Measurements from ENCODE around the gene OPCML. TPM values are rescaled to one million over a fixed set of nuclear protein-coding genes. Genes with fewer than 3 reads are reported as not detected.

OPCML gene
- total RNA-seq, 1 experiment from 2014 or later: not detected

GRCh38 chr11:132976115-132976514, 556.2 kb downstream of the OPCML start:
- BruUV-seq (replicated peaks): no TSS peak
- ATAC-seq (no peak), DNase-seq (ENCODE audit: low read depth, low spot score) (no peak)
- TF ChIP-seq SIN3A (IDR thresholded peaks at IDR 0.05; ENCODE audit: borderline replicate concordance, insufficient read depth, low read depth, low read length) (no peak), TCF7L2 (IDR thresholded peaks at IDR 0.05; ENCODE audit: low read depth, low read length) (no peak), POLR2AphosphoS5 (IDR thresholded peaks at IDR 0.05; ENCODE audit: low read depth, low read length) (no peak), CTCF (IDR thresholded peaks at IDR 0.05) (no peak)
- TF ChIP-seq, protein P1, sequence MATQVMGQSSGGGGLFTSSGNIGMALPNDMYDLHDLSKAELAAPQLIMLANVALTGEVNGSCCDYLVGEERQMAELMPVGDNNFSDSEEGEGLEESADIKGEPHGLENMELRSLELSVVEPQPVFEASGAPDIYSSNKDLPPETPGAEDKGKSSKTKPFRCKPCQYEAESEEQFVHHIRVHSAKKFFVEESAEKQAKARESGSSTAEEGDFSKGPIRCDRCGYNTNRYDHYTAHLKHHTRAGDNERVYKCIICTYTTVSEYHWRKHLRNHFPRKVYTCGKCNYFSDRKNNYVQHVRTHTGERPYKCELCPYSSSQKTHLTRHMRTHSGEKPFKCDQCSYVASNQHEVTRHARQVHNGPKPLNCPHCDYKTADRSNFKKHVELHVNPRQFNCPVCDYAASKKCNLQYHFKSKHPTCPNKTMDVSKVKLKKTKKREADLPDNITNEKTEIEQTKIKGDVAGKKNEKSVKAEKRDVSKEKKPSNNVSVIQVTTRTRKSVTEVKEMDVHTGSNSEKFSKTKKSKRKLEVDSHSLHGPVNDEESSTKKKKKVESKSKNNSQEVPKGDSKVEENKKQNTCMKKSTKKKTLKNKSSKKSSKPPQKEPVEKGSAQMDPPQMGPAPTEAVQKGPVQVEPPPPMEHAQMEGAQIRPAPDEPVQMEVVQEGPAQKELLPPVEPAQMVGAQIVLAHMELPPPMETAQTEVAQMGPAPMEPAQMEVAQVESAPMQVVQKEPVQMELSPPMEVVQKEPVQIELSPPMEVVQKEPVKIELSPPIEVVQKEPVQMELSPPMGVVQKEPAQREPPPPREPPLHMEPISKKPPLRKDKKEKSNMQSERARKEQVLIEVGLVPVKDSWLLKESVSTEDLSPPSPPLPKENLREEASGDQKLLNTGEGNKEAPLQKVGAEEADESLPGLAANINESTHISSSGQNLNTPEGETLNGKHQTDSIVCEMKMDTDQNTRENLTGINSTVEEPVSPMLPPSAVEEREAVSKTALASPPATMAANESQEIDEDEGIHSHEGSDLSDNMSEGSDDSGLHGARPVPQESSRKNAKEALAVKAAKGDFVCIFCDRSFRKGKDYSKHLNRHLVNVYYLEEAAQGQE (IDR thresholded peaks at IDR 0.05; ENCODE audit: insufficient read depth in 1 of 2, low read depth in 2 of 2, low read length in 1 of 2): no peak
- Histone ChIP-seq H3K9me3 (ENCODE audit: control insufficient read depth, insufficient read depth, low read depth, low read length) (no peaks in the 10 kb centered on the region), H3K4me1 (ENCODE audit: control insufficient read depth, insufficient read depth, low read length) (no peaks in the 10 kb centered on the region), H3K4me3 (ENCODE audit: low read depth in 2 of 2, low read length in 2 of 2) (no peak overlapping the region), H3K36me3 (ENCODE audit: control insufficient read depth, insufficient read depth, low read length) (no peaks in the 10 kb centered on the region), H3K27ac (ENCODE audit: low read length) (no peak overlapping the region), H3K27me3 (ENCODE audit: control insufficient read depth, insufficient read depth, low read length) (no peaks in the 10 kb centered on the region)
- in situ Hi-C loops (cut with HindIII; ENCODE audit: low pct_unique_long_range_greater_than_20kb, low sequenced_read_pairs): no loop called here
- CTCF ChIA-PET: no interaction called here
- POLR2A ChIA-PET: no interaction called here
- intact Hi-C loops (cut with micrococcal nuclease; ENCODE audit: unreplicated experiment): no loop called here

DNA sequence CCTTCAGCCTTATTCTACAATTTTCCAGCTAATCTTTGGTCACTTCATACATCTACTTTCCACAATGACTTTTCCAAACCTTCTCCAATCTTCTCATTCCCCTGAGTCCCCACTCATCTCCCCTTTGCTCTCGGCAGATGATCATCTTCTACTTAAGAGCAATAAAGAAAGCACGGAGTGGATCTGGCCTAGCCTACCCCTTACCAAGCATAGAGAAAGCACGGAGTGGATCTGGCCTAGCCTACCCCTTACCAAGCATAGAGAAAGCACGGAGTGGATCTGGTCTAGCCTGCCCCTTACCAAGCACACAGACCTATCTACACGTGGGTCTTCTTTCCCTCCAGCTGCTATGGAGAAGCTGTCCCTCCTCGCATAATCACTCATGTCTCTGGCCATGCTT, 558.6 kb downstream of the OPCML start:
- no peak for TF ChIP-seq CTCF (IDR thresholded peaks at IDR 0.05)
- TF ChIP-seq SIN3A (IDR thresholded peaks at IDR 0.05; ENCODE audit: borderline replicate concordance, insufficient read depth, low read depth, low read length): no peak
- TF ChIP-seq, protein P1 (IDR thresholded peaks at IDR 0.05; ENCODE audit: insufficient read depth in 1 of 2, low read depth in 2 of 2, low read length in 1 of 2): no peak
- no peak for TF ChIP-seq POLR2AphosphoS5 (IDR thresholded peaks at IDR 0.05; ENCODE audit: low read depth, low read length)
- TF ChIP-seq TCF7L2 (IDR thresholded peaks at IDR 0.05; ENCODE audit: low read depth, low read length): no peak
- DNase-seq (ENCODE audit: low read depth, low spot score): no peak
- Histone ChIP-seq H3K27ac (ENCODE audit: low read length) (no peak overlapping the region), H3K27me3 (ENCODE audit: control insufficient read depth, insufficient read depth, low read length) (no peaks in the 10 kb centered on the region), H3K36me3 (ENCODE audit: control insufficient read depth, insufficient read depth, low read length) (no peaks in the 10 kb centered on the region), H3K4me1 (ENCODE audit: control insufficient read depth, insufficient read depth, low read length) (no peaks in the 10 kb centered on the region), H3K4me3 (ENCODE audit: low read depth in 2 of 2, low read length in 2 of 2) (no peak overlapping the region), H3K9me3 (ENCODE audit: control insufficient read depth, insufficient read depth, low read depth, low read length) (no peaks in the 10 kb centered on the region)
- intact Hi-C loops (cut with micrococcal nuclease; ENCODE audit: unreplicated experiment): no loop called here
- ChIA-PET CTCF (no interaction called here), POLR2A (no interaction called here)
- no TSS peak for BruUV-seq (replicated peaks)
- in situ Hi-C loops (cut with HindIII; ENCODE audit: low pct_unique_long_range_greater_than_20kb, low sequenced_read_pairs): no loop called here
- no peak for ATAC-seq
